NK-92 (cell line): ENCODE measurements around the gene SELENOF.

Source experiments
- DNase-seq: peaks from one replicate; lab custom pipeline; 2025; ENCODE audit not compliant: unreplicated experiment; lab: John Stamatoyannopoulos, UW

The SELENOF gene

GRCh38 chr1:86860020-86860419 is 53.9 kb downstream of the SELENOF start:
- no peak for DNase-seq

- no peak for DNase-seq
Measured at GRCh38 chr1:86858524-86859261, 55.2 kb downstream of the SELENOF start.

GRCh38 chr1:86856196-86856595 is 57.7 kb downstream of the SELENOF start:
- DNase-seq, result no peak

- no peak for DNase-seq
Measured at GRCh38 chr1:86854352-86854751, 59.6 kb downstream of the SELENOF start.

GRCh38 chr1:86852782-86853408 is 61.0 kb downstream of the SELENOF start:
- DNase-seq, result no peak

GRCh38 chr1:86852289-86852688 is 61.6 kb downstream of the SELENOF start:
- DNase-seq, result no peak

- no peak for DNase-seq
Measured at GRCh38 chr1:86849756-86850155, 64.2 kb downstream of the SELENOF start.

GRCh38 chr1:86848654-86849053 is 65.3 kb downstream of the SELENOF start:
- no peak for DNase-seq

- DNase-seq, result no peak
Measured at GRCh38 chr1:86846164-86846647, 67.7 kb downstream of the SELENOF start.

GRCh38 chr1:86845514-86845913 is 68.4 kb downstream of the SELENOF start:
- no peak for DNase-seq

GRCh38 chr1:86841116-86841515 is 72.8 kb downstream of the SELENOF start:
- DNase-seq, result no peak

GRCh38 chr1:86833461-86834215 is 80.3 kb downstream of the SELENOF start:
- no peak for DNase-seq

- DNase-seq, result no peak
Measured at GRCh38 chr1:86832433-86832832, 81.5 kb downstream of the SELENOF start.

- no peak for DNase-seq
Measured at GRCh38 chr1:86829321-86829720, 84.6 kb downstream of the SELENOF start.

GRCh38 chr1:86828024-86828423 is 85.9 kb downstream of the SELENOF start:
- no peak for DNase-seq

GRCh38 chr1:86826856-86827255 is 87.1 kb downstream of the SELENOF start:
- DNase-seq, result no peak

- no peak for DNase-seq
Measured at GRCh38 chr1:86825319-86825718, 88.6 kb downstream of the SELENOF start.

- DNase-seq, result no peak
Measured at GRCh38 chr1:86823821-86824500, 90.0 kb downstream of the SELENOF start.

GRCh38 chr1:86823386-86823785 is 90.5 kb downstream of the SELENOF start:
- DNase-seq, result no peak

GRCh38 chr1:86822459-86822858 is 91.5 kb downstream of the SELENOF start:
- no peak for DNase-seq

- DNase-seq, result no peak
Measured at GRCh38 chr1:86821956-86822355, 92.0 kb downstream of the SELENOF start.
